ENCODE measurements around the gene SEPTIN5.

The SEPTIN5 gene

GRCh38 chr22:19717691-19718455 is 3.6 kb downstream of the SEPTIN5 start:
- TF ChIP-seq REST (IDR thresholded peaks at IDR 0.05; ENCODE audit: insufficient read depth in 1 of 2, low read depth in 2 of 2, low read length in 2 of 2), result no peak
- TF ChIP-seq SIN3A (IDR thresholded peaks at IDR 0.05; ENCODE audit: borderline replicate concordance, insufficient read depth, low read length), result no peak
- TF ChIP-seq TAF1 (IDR thresholded peaks at IDR 0.05; ENCODE audit: borderline replicate concordance, insufficient read depth, low read length), result no peak
- peak; percentile 41 for TF ChIP-seq FOXP2 (optimal IDR thresholded peaks at IDR 0.05; ENCODE audit: borderline replicate concordance, extremely low read depth, extremely low read length, insufficient read depth)

- no peak for TF ChIP-seq TAF1 (IDR thresholded peaks at IDR 0.05; ENCODE audit: borderline replicate concordance, insufficient read depth, low read length)
- TF ChIP-seq POLR2AphosphoS5 (IDR thresholded peaks at IDR 0.05; ENCODE audit: low read depth, low read length), result no peak
- peak; percentile 43 for TF ChIP-seq FOXP2 (optimal IDR thresholded peaks at IDR 0.05; ENCODE audit: borderline replicate concordance, extremely low read depth, extremely low read length, insufficient read depth)
Measured at GRCh38 chr22:19718456-19719049, 4.2 kb downstream of the SEPTIN5 start.

GRCh38 chr22:19719050-19719482 is 4.8 kb downstream of the SEPTIN5 start:
- TF ChIP-seq SIN3A (IDR thresholded peaks at IDR 0.05; ENCODE audit: borderline replicate concordance, insufficient read depth, low read length) (no peak), POLR2AphosphoS5 (IDR thresholded peaks at IDR 0.05; ENCODE audit: low read depth, low read length) (no peak), TAF1 (IDR thresholded peaks at IDR 0.05; ENCODE audit: borderline replicate concordance, insufficient read depth, low read length) (no peak), REST (IDR thresholded peaks at IDR 0.05; ENCODE audit: insufficient read depth in 1 of 2, low read depth in 2 of 2, low read length in 2 of 2) (no peak), FOXP2 (optimal IDR thresholded peaks at IDR 0.05; ENCODE audit: borderline replicate concordance, extremely low read depth, extremely low read length, insufficient read depth) (no peak)

GRCh38 chr22:19719488-19720021 is 5.3 kb downstream of the SEPTIN5 start:
- no peak for TF ChIP-seq TAF1 (IDR thresholded peaks at IDR 0.05; ENCODE audit: borderline replicate concordance, insufficient read depth, low read length)
- no peak for TF ChIP-seq REST (IDR thresholded peaks at IDR 0.05; ENCODE audit: insufficient read depth in 1 of 2, low read depth in 2 of 2, low read length in 2 of 2)
- no peak for TF ChIP-seq SIN3A (IDR thresholded peaks at IDR 0.05; ENCODE audit: borderline replicate concordance, insufficient read depth, low read length)
- no peak for TF ChIP-seq FOXP2 (optimal IDR thresholded peaks at IDR 0.05; ENCODE audit: borderline replicate concordance, extremely low read depth, extremely low read length, insufficient read depth)
- TF ChIP-seq POLR2AphosphoS5 (IDR thresholded peaks at IDR 0.05; ENCODE audit: low read depth, low read length), result no peak

GRCh38 chr22:19720150-19720827 is 6.0 kb downstream of the SEPTIN5 start:
- no peak for TF ChIP-seq REST (IDR thresholded peaks at IDR 0.05; ENCODE audit: insufficient read depth in 1 of 2, low read depth in 2 of 2, low read length in 2 of 2)
- no peak for TF ChIP-seq TAF1 (IDR thresholded peaks at IDR 0.05; ENCODE audit: borderline replicate concordance, insufficient read depth, low read length)
- no peak for TF ChIP-seq FOXP2 (optimal IDR thresholded peaks at IDR 0.05; ENCODE audit: borderline replicate concordance, extremely low read depth, extremely low read length, insufficient read depth)
